Body of pancreas (tissue), 4 donors: Measurements from ENCODE around the gene MS4A7.

Source experiments
- CTCF ChIP-seq, 7 experiments: fragments of 450-650 bp in 4 of 7; fragments of 200-600 bp in 3 of 7; sonication (generic) in 3 of 7; IDR thresholded peaks; one replicate each; pipeline ENCODE4 v1.5.1; 2016 to 2019; ENCODE audit warnings: antibody characterized with exemption in 7 of 7
- POLR2A ChIP-seq, 3 donors: fragments of 450-650 bp; IDR thresholded peaks; one replicate each; pipeline ENCODE4 v1.6.1; 2016; ENCODE audit warnings: antibody characterized with exemption in 3 of 3, mild to moderate bottlenecking in 2 of 3

GRCh38 chr11:60370811-60371298 lies 7.5 kb upstream of the MS4A7 start:
- TF ChIP-seq POLR2A (IDR thresholded peaks at IDR 0.05), result no peak
- no peak for TF ChIP-seq CTCF (IDR thresholded peaks at IDR 0.05)
